Measurements from ENCODE around the gene GAGE10. TPM values are rescaled to one million over a fixed set of nuclear protein-coding genes. Genes with fewer than 3 reads are reported as not detected.
"Not testable (repeated sequence)": the region's sequence is repeated elsewhere in the genome, so short reads cannot be mapped to it uniquely, and the experiment has no call there.

Gene GAGE10
- total and polyA plus RNA-seq, 9 of the 15 experiments (the other 6 are each of a cell fraction or from before 2014, with no cell fraction given) = 0.80 to 3.1 (median 0.96) TPM; not detected in 4

DNA sequence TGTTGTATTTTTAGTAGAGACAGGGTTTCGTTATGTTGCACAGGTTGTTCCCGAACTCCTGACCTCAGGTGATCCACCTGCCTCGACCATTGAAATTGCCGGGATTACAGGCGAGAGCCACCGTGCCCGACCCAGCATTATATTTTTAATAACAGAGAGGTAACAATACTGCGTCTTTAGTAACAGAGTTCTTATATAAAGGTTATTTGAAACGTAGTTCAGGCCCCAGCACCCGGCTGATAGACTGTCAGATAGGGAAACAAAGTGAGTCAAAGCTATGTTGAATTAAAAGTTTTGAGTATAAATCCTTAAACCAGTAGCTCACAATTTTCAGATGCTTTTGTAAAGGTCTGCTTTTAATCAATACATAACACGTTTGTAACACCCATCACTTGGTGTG, 42.7 kb downstream of the GAGE10 start:
- H3K27ac ChIP-seq (ENCODE audit: extremely low read depth, low read depth, low read length); H3K36me3 ChIP-seq (ENCODE audit: control insufficient read depth, insufficient read depth, low read length); DNase-seq (ENCODE audit: extremely low read depth in 1 of 4, low spot score in 3 of 4); CTCF ChIA-PET (ENCODE audit: low intra/inter-chr PET ratio); BruUV-seq (replicated peaks); H3K27me3 ChIP-seq (ENCODE audit: control insufficient read depth in 2 of 2, insufficient read depth in 2 of 2, low read length in 2 of 2); intact Hi-C loops (cut with micrococcal nuclease); POLR2A ChIA-PET; H3K4me1 ChIP-seq (replicated peaks in 1 of 2; ENCODE audit: control insufficient read depth in 2 of 2, insufficient read depth in 2 of 2, low read length in 2 of 2); H3K4me2 ChIP-seq (ENCODE audit: insufficient read depth, low read length); H4K20me1 ChIP-seq (replicated peaks; ENCODE audit: control insufficient read depth, insufficient read depth, low read length); ATAC-seq; H3K79me2 ChIP-seq (ENCODE audit: control insufficient read depth, insufficient read depth, low read length); H3K9me3 ChIP-seq (replicated peaks; ENCODE audit: control insufficient read depth, insufficient read depth, low read depth, low read length); H3K4me3 ChIP-seq; H3K9me1 ChIP-seq (ENCODE audit: control insufficient read depth, insufficient read depth, low read length); H2AFZ ChIP-seq (ENCODE audit: low read depth, low read length); H3K9ac ChIP-seq (ENCODE audit: insufficient read depth in 1 of 2, low read depth in 2 of 2, low read length in 2 of 2); FAIRE-seq: not testable (repeated sequence)
- in situ Hi-C loops (cut with MboI) = loop anchor here (5.0 to 25.0 kb wide), 2 partner anchors 266 to 391 kb away; no protein-coding TSS in a partner anchor
- 63% methylated on average over 7 of the region's 11 CpGs for WGBS (ENCODE audit: insufficient coverage, low coverage, missing lambda C conversion rate)
- TF ChIP-seq PPARD (CRISPR knock-in tag; IDR thresholded peaks at IDR 0.05) = 0 out of 2 replicates have a peak, but pooled peaks have one; percentile 51
- TF ChIP-seq, protein P1, sequence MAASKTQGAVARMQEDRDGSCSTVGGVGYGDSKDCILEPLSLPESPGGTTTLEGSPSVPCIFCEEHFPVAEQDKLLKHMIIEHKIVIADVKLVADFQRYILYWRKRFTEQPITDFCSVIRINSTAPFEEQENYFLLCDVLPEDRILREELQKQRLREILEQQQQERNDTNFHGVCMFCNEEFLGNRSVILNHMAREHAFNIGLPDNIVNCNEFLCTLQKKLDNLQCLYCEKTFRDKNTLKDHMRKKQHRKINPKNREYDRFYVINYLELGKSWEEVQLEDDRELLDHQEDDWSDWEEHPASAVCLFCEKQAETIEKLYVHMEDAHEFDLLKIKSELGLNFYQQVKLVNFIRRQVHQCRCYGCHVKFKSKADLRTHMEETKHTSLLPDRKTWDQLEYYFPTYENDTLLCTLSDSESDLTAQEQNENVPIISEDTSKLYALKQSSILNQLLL (CRISPR knock-in tag; IDR thresholded peaks at IDR 0.05; ENCODE audit: borderline replicate concordance) = peak; percentile 93
- TF ChIP-seq NFIX (CRISPR knock-in tag; IDR thresholded peaks at IDR 0.05; ENCODE audit: low read depth) = peak; percentile 47
- peak; percentile 62; the same call in 1 of the 2 replicates for TF ChIP-seq ZNF707 (CRISPR knock-in tag; conservative IDR thresholded peaks at IDR 0.05)
- TF ChIP-seq ZNF408 (CRISPR knock-in tag; IDR thresholded peaks at IDR 0.05; ENCODE audit: low read depth) = peak; percentile 87
- peak; percentile 80; the same call in 1 of the 2 replicates for TF ChIP-seq MTF1 (CRISPR knock-in tag; IDR thresholded peaks at IDR 0.05; ENCODE audit: borderline replicate concordance)
- TF ChIP-seq ZNF165 (CRISPR knock-in tag; IDR thresholded peaks at IDR 0.05; ENCODE audit: borderline replicate concordance) = 0 out of 2 replicates have a peak, but pooled peaks have one; percentile 34
- TF ChIP-seq, protein P2, sequence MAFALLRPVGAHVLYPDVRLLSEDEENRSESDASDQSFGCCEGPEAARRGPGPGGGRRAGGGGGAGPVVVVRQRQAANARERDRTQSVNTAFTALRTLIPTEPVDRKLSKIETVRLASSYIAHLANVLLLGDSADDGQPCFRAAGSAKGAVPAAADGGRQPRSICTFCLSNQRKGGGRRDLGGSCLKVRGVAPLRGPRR (CRISPR knock-in tag; IDR thresholded peaks at IDR 0.05) = 0 out of 2 replicates have a peak, but pooled peaks have one; percentile 83
- peak; percentile 46; the same call in 1 of the 2 replicates for TF ChIP-seq ZFP30 (CRISPR knock-in tag; IDR thresholded peaks at IDR 0.05; ENCODE audit: borderline replicate concordance)

Other genes starting within 250 kb of the GAGE10 start
Only the 7 nearest of the 17 such genes appear.
- 3.4 and 3.9 TPM in 2 replicates for gene SYP, start 103.5 kb upstream of the GAGE10 start, total RNA-seq (2014; rRNA removed)
- 2.2 and 2.6 TPM in 2 replicates for gene SYP, start 103.5 kb upstream of the GAGE10 start, total RNA-seq (2014; rRNA removed; fragmentation: Illumina TruSeq; extraction: Trizol)
- 1.5 and 1.6 TPM in 2 replicates for gene SYP, start 103.5 kb upstream of the GAGE10 start, total RNA-seq (2015; rRNA removed; fragmentation: Illumina TruSeq; extraction: Trizol)
- gene SYP, start 103.5 kb upstream of the GAGE10 start, total RNA-seq (2021) = 2.1 and 3.0 TPM in 2 replicates
- 3.9 and 5.1 TPM in 2 replicates for gene SYP, start 103.5 kb upstream of the GAGE10 start, polyA plus RNA-seq (2011; rRNA removed)
- 2.4 and 2.9 TPM in 2 replicates for gene SYP, start 103.5 kb upstream of the GAGE10 start, polyA plus RNA-seq (2014; fragmentation: Illumina TruSeq; extraction: Trizol)
- gene SYP, start 103.5 kb upstream of the GAGE10 start, polyA plus RNA-seq (2014; fragmentation: Nextera tagmentation; extraction: Ambion mirVana) = under 1 TPM; 0.48 to 0.52 TPM
- gene SYP, start 103.5 kb upstream of the GAGE10 start, polyA plus RNA-seq (2014; rRNA removed) = 3.6 and 4.3 TPM in 2 replicates
- under 0.01 TPM in 1 of 2 replicates, not detected in the other for gene CACNA1F, start 70.3 kb upstream of the GAGE10 start, total RNA-seq (2014; rRNA removed)
- not detected in 2 replicates for gene CACNA1F, start 70.3 kb upstream of the GAGE10 start, total RNA-seq (2014; rRNA removed; fragmentation: Illumina TruSeq; extraction: Trizol)
- gene CACNA1F, start 70.3 kb upstream of the GAGE10 start, total RNA-seq (2015; rRNA removed; fragmentation: Illumina TruSeq; extraction: Trizol) = not detected in 2 replicates
- gene CACNA1F, start 70.3 kb upstream of the GAGE10 start, total RNA-seq (2021) = 0.04 TPM in 2 replicates
- 0.13 and 0.37 TPM in 2 replicates for gene CACNA1F, start 70.3 kb upstream of the GAGE10 start, polyA plus RNA-seq (2011; rRNA removed)
- gene CACNA1F, start 70.3 kb upstream of the GAGE10 start, polyA plus RNA-seq (2014; fragmentation: Illumina TruSeq; extraction: Trizol) = 0.01 and 0.03 TPM in 2 replicates
- under 1 TPM in 1 of 2 experiments, not detected in 1; 0.01 TPM for gene CACNA1F, start 70.3 kb upstream of the GAGE10 start, polyA plus RNA-seq (2014; fragmentation: Nextera tagmentation; extraction: Ambion mirVana)
- 0.15 and 0.41 TPM in 2 replicates for gene CACNA1F, start 70.3 kb upstream of the GAGE10 start, polyA plus RNA-seq (2014; rRNA removed)
- 13.5 and 14.0 TPM in 2 replicates for gene CCDC22, start 68.2 kb upstream of the GAGE10 start, total RNA-seq (2014; rRNA removed)
- 2.5 and 3.6 TPM in 2 replicates for gene CCDC22, start 68.2 kb upstream of the GAGE10 start, total RNA-seq (2014; rRNA removed; fragmentation: Illumina TruSeq; extraction: Trizol)
- 6.6 and 7.1 TPM in 2 replicates for gene CCDC22, start 68.2 kb upstream of the GAGE10 start, total RNA-seq (2015; rRNA removed; fragmentation: Illumina TruSeq; extraction: Trizol)
- gene CCDC22, start 68.2 kb upstream of the GAGE10 start, total RNA-seq (2021) = 20.9 and 22.7 TPM in 2 replicates
- 11.7 and 26.4 TPM in 2 replicates for gene CCDC22, start 68.2 kb upstream of the GAGE10 start, polyA plus RNA-seq (2011; rRNA removed)
- 5.1 and 12.0 TPM in 2 replicates for gene CCDC22, start 68.2 kb upstream of the GAGE10 start, polyA plus RNA-seq (2014; fragmentation: Illumina TruSeq; extraction: Trizol)
- gene CCDC22, start 68.2 kb upstream of the GAGE10 start, polyA plus RNA-seq (2014; fragmentation: Nextera tagmentation; extraction: Ambion mirVana) = under 1 TPM; 0.32 to 0.74 TPM
- gene CCDC22, start 68.2 kb upstream of the GAGE10 start, polyA plus RNA-seq (2014; rRNA removed) = 11.1 and 13.6 TPM in 2 replicates
- gene FOXP3, start 38.9 kb upstream of the GAGE10 start, total RNA-seq (2014; rRNA removed) = not detected in 2 replicates
- gene FOXP3, start 38.9 kb upstream of the GAGE10 start, total RNA-seq (2014; rRNA removed; fragmentation: Illumina TruSeq; extraction: Trizol) = 0.07 TPM in 1 of 2 replicates, not detected in the other
- gene FOXP3, start 38.9 kb upstream of the GAGE10 start, total RNA-seq (2015; rRNA removed; fragmentation: Illumina TruSeq; extraction: Trizol) = 0.08 TPM in 1 of 2 replicates, not detected in the other
- 0.16 and 0.24 TPM in 2 replicates for gene FOXP3, start 38.9 kb upstream of the GAGE10 start, total RNA-seq (2021)
- gene FOXP3, start 38.9 kb upstream of the GAGE10 start, polyA plus RNA-seq (2011; rRNA removed) = 0.07 and 0.12 TPM in 2 replicates
- 0.13 and 0.29 TPM in 2 replicates for gene FOXP3, start 38.9 kb upstream of the GAGE10 start, polyA plus RNA-seq (2014; fragmentation: Illumina TruSeq; extraction: Trizol)
- under 1 TPM in 1 of 2 experiments, not detected in 1; 0.04 TPM for gene FOXP3, start 38.9 kb upstream of the GAGE10 start, polyA plus RNA-seq (2014; fragmentation: Nextera tagmentation; extraction: Ambion mirVana)
- not detected in 2 replicates for gene FOXP3, start 38.9 kb upstream of the GAGE10 start, polyA plus RNA-seq (2014; rRNA removed)
- gene PPP1R3F, start 33.9 kb upstream of the GAGE10 start, total RNA-seq (2014; rRNA removed) = 0.54 and 0.69 TPM in 2 replicates
- 0.06 and 0.18 TPM in 2 replicates for gene PPP1R3F, start 33.9 kb upstream of the GAGE10 start, total RNA-seq (2014; rRNA removed; fragmentation: Illumina TruSeq; extraction: Trizol)
- 0.57 and 0.91 TPM in 2 replicates for gene PPP1R3F, start 33.9 kb upstream of the GAGE10 start, total RNA-seq (2015; rRNA removed; fragmentation: Illumina TruSeq; extraction: Trizol)
- gene PPP1R3F, start 33.9 kb upstream of the GAGE10 start, total RNA-seq (2021) = 0.81 and 0.86 TPM in 2 replicates
- 0.32 and 0.61 TPM in 2 replicates for gene PPP1R3F, start 33.9 kb upstream of the GAGE10 start, polyA plus RNA-seq (2011; rRNA removed)
- gene PPP1R3F, start 33.9 kb upstream of the GAGE10 start, polyA plus RNA-seq (2014; fragmentation: Illumina TruSeq; extraction: Trizol) = 0.16 and 0.32 TPM in 2 replicates
- gene PPP1R3F, start 33.9 kb upstream of the GAGE10 start, polyA plus RNA-seq (2014; fragmentation: Nextera tagmentation; extraction: Ambion mirVana) = under 1 TPM in 1 of 2 experiments, not detected in 1; 0.03 TPM
- gene PPP1R3F, start 33.9 kb upstream of the GAGE10 start, polyA plus RNA-seq (2014; rRNA removed) = 0.56 and 1.1 TPM in 2 replicates
- gene GAGE12J, start 18.4 kb downstream of the GAGE10 start, total RNA-seq (2014; rRNA removed) = 4.2 TPM in 1 of 2 replicates, not detected in the other
- 2.7 TPM in 1 of 2 replicates, not detected in the other for gene GAGE12J, start 18.4 kb downstream of the GAGE10 start, total RNA-seq (2014; rRNA removed; fragmentation: Illumina TruSeq; extraction: Trizol)
- 0.75 TPM in 1 of 2 replicates, not detected in the other for gene GAGE12J, start 18.4 kb downstream of the GAGE10 start, total RNA-seq (2015; rRNA removed; fragmentation: Illumina TruSeq; extraction: Trizol)
- not detected in 2 replicates for gene GAGE12J, start 18.4 kb downstream of the GAGE10 start, total RNA-seq (2021)
- 0.24 and 0.57 TPM in 2 replicates for gene GAGE12J, start 18.4 kb downstream of the GAGE10 start, polyA plus RNA-seq (2011; rRNA removed)
- not detected in 2 replicates for gene GAGE12J, start 18.4 kb downstream of the GAGE10 start, polyA plus RNA-seq (2014; fragmentation: Illumina TruSeq; extraction: Trizol)
- gene GAGE12J, start 18.4 kb downstream of the GAGE10 start, polyA plus RNA-seq (2014; fragmentation: Nextera tagmentation; extraction: Ambion mirVana) = under 1 TPM; 0.72 to 0.84 TPM
- gene GAGE12J, start 18.4 kb downstream of the GAGE10 start, polyA plus RNA-seq (2014; rRNA removed) = 0.20 TPM in 1 of 2 replicates, not detected in the other
- 300 and 506 TPM in 2 replicates for gene GAGE13, start 27.9 kb downstream of the GAGE10 start, total RNA-seq (2014; rRNA removed)
- gene GAGE13, start 27.9 kb downstream of the GAGE10 start, total RNA-seq (2014; rRNA removed; fragmentation: Illumina TruSeq; extraction: Trizol) = 88.3 and 128 TPM in 2 replicates
- 98.4 and 105 TPM in 2 replicates for gene GAGE13, start 27.9 kb downstream of the GAGE10 start, total RNA-seq (2015; rRNA removed; fragmentation: Illumina TruSeq; extraction: Trizol)
- gene GAGE13, start 27.9 kb downstream of the GAGE10 start, total RNA-seq (2021) = 77.6 and 79.1 TPM in 2 replicates
- 63.6 and 154 TPM in 2 replicates for gene GAGE13, start 27.9 kb downstream of the GAGE10 start, polyA plus RNA-seq (2011; rRNA removed)
- 31.6 and 41.1 TPM in 2 replicates for gene GAGE13, start 27.9 kb downstream of the GAGE10 start, polyA plus RNA-seq (2014; fragmentation: Illumina TruSeq; extraction: Trizol)
- gene GAGE13, start 27.9 kb downstream of the GAGE10 start, polyA plus RNA-seq (2014; fragmentation: Nextera tagmentation; extraction: Ambion mirVana) = 100 to 1,000 TPM; 460 to 493 TPM
- 224 and 284 TPM in 2 replicates for gene GAGE13, start 27.9 kb downstream of the GAGE10 start, polyA plus RNA-seq (2014; rRNA removed)